HCT116 (cell line): Measurements from ENCODE around the gene AKAP12. TPM values are rescaled to one million over a fixed set of nuclear protein-coding genes. Genes with fewer than 3 reads are reported as not detected.

Source experiments
- ATAC-seq: fragments of 200-7000 bp; cut with Tn5 transposase; 2 replicates; pipeline ENCODE4 v1.9.1; 2020; ENCODE audit warnings: mild to moderate bottlenecking, moderate library complexity
- BruUV-seq: library from RNA; stranded (reverse); fragments of 400-500 nt; replicated peaks from 2 replicates; lab custom pipeline; 2021; lab: Mats Ljungman, UMichigan
- CTCF ChIA-PET: fragments of 300-600 bp; sonication (Branson Sonifier 250); formaldehyde crosslinking; loops from one replicate; lab custom pipeline; 2021; ENCODE audit warnings: antibody characterized with exemption; lab: Charles Lee
- POLR2A ChIA-PET: fragments of 300-600, 350-600 bp; sonication (Branson Sonifier 250); formaldehyde crosslinking; loops from one replicate; lab custom pipeline; 2021; ENCODE audit warnings: antibody characterized with exemption; lab: Charles Lee
- RAD21 ChIA-PET, 2 experiments: fragments of 300-600 bp; sonication (Branson Sonifier 250); formaldehyde crosslinking; loops; one replicate each; lab custom pipeline; 2023; ENCODE audit warnings: low total read pairs in 2 of 2; ENCODE audit not compliant: uncharacterized antibody in 2 of 2, unreplicated experiment in 2 of 2, low non-redundant PET in 1 of 2; lab: Charles Lee
- DNase-seq: peaks from one replicate; pipeline ENCODE4 v3.0.0-alpha.2; 2010; ENCODE audit warnings: low read depth, low spot score
- H2AFZ ChIP-seq: fragments of 200-600 bp; shearing (Covaris generic), sonication (generic); 2 replicates; pipeline ENCODE4 v1.6.1; 2017; ENCODE audit warnings: low read depth, mixed run types, mixed read lengths, antibody characterized with exemption, low read length; ENCODE audit not compliant: poor library complexity, severe bottlenecking
- H3K27ac ChIP-seq: 2 replicates; pipeline ENCODE4 v1.5.1; 2012; ENCODE audit warnings: low read depth, low read length
- H3K27me3 ChIP-seq: fragments of 200-600 bp; sonication (generic); 2 replicates; pipeline ENCODE4 v1.6.1; 2016; ENCODE audit warnings: mixed run types, low read length, mixed read lengths; ENCODE audit not compliant: insufficient read depth
- H3K36me3 ChIP-seq, 2 experiments: fragments of 200-500 bp in 1 of 2; fragments of 200-600 bp in 1 of 2; sonication (Bioruptor generic) in 1 of 2; sonication (generic) in 1 of 2; 2 replicates each; pipeline versions ENCODE4 v1.5.1 to v1.6.1; 2014 to 2016; ENCODE audit warnings: low read length in 2 of 2, inconsistent platforms in 1 of 2, mixed read lengths in 1 of 2, mixed run types in 1 of 2; ENCODE audit not compliant: insufficient read depth in 2 of 2, control insufficient read depth in 1 of 2
- H3K4me1 ChIP-seq, 2 experiments: fragments of 200-600 bp in 1 of 2; sonication (generic) in 1 of 2; 2 replicates each; pipeline versions ENCODE4 v1.5.1 to v1.6.1; 2012 to 2017; ENCODE audit warnings: low read length in 2 of 2, inconsistent platforms in 1 of 2, mild to moderate bottlenecking in 1 of 2, mixed read lengths in 1 of 2, mixed run types in 1 of 2, moderate library complexity in 1 of 2; ENCODE audit not compliant: insufficient read depth in 2 of 2, control insufficient read depth in 1 of 2
- H3K4me2 ChIP-seq: fragments of 200-600 bp; sonication (generic); 2 replicates; pipeline ENCODE4 v1.6.1; 2017; ENCODE audit warnings: mixed run types, low read length, mixed read lengths
- H3K4me3 ChIP-seq, 2 experiments: fragments of 200-600 bp in 1 of 2; sonication (generic) in 1 of 2; replicated peaks in 1 of 2; 2 replicates each; pipeline ENCODE4 v1.5.1; 2011 to 2016; ENCODE audit warnings: low read length in 2 of 2, control low read depth in 1 of 2, low read depth in 1 of 2, mild to moderate bottlenecking in 1 of 2, mixed read lengths in 1 of 2, mixed run types in 1 of 2
- H3K79me2 ChIP-seq: fragments of 200-600 bp; sonication (generic); 2 replicates; pipeline ENCODE4 v1.6.1; 2017; ENCODE audit warnings: mild to moderate bottlenecking, mixed run types, low read length, moderate library complexity, mixed read lengths; ENCODE audit not compliant: insufficient read depth
- H3K9ac ChIP-seq: fragments of 200-600 bp; sonication (generic); 2 replicates; pipeline ENCODE4 v1.6.1; 2016; ENCODE audit warnings: low read length, mixed read lengths
- H3K9me2 ChIP-seq: fragments of 200-600 bp; sonication (generic), shearing (Covaris generic); 2 replicates; pipeline ENCODE4 v1.6.1; 2017; ENCODE audit warnings: mixed run types, mild to moderate bottlenecking, moderate library complexity; ENCODE audit not compliant: insufficient read depth
- H3K9me3 ChIP-seq, 2 experiments: fragments of 200-500 bp in 1 of 2; fragments of 200-600 bp in 1 of 2; sonication (Bioruptor generic) in 1 of 2; sonication (generic) in 1 of 2; 2 replicates each; pipeline ENCODE4 v1.6.1; 2014 to 2017; ENCODE audit warnings: low read length in 2 of 2, mixed read lengths in 2 of 2, inconsistent platforms in 1 of 2, low read depth in 1 of 2, mild to moderate bottlenecking in 1 of 2, mixed run types in 1 of 2, moderate library complexity in 1 of 2; ENCODE audit not compliant: control insufficient read depth in 1 of 2, insufficient read depth in 1 of 2
- H4K20me1 ChIP-seq: fragments of 200-600 bp; sonication (generic), shearing (Covaris generic); 2 replicates; pipeline ENCODE4 v1.6.1; 2017; ENCODE audit warnings: mixed run types, mild to moderate bottlenecking, moderate library complexity; ENCODE audit not compliant: insufficient read depth
- CBX3 ChIP-seq: IDR thresholded peaks from 2 replicates; pipeline ENCODE4 v1.6.1; 2012; ENCODE audit warnings: low read depth
- CEBPB ChIP-seq: IDR thresholded peaks from 2 replicates; pipeline ENCODE4 v1.6.1; 2012; ENCODE audit warnings: low read depth
- EGR1 ChIP-seq: IDR thresholded peaks from 2 replicates; pipeline ENCODE4 v1.6.1; 2012; ENCODE audit warnings: low read depth
- ELF1 ChIP-seq: IDR thresholded peaks from 2 replicates; pipeline ENCODE4 v1.6.1; 2012; ENCODE audit warnings: low read depth, borderline replicate concordance
- EZH2 ChIP-seq: fragments of 200-600 bp; sonication (generic); IDR thresholded peaks from 2 replicates; pipeline ENCODE4 v1.6.1; 2017; ENCODE audit warnings: antibody characterized with exemption, mixed run types
- EZH2phosphoT487 ChIP-seq: fragments of 200-600 bp; IDR thresholded peaks from 2 replicates; pipeline ENCODE4 v1.6.1; 2018; ENCODE audit warnings: antibody characterized with exemption, borderline replicate concordance
- FOSL1 ChIP-seq: IDR thresholded peaks from 2 replicates; pipeline ENCODE4 v1.6.1; 2012; ENCODE audit warnings: low read depth
- JUND ChIP-seq: IDR thresholded peaks from 2 replicates; pipeline ENCODE4 v1.6.1; 2012
- POLR2AphosphoS5 ChIP-seq: IDR thresholded peaks from 2 replicates; pipeline ENCODE4 v1.6.1; 2011; ENCODE audit warnings: mild to moderate bottlenecking, low read depth, low read length, moderate library complexity
- RAD21 ChIP-seq: IDR thresholded peaks from 2 replicates; pipeline ENCODE4 v1.6.1; 2012; ENCODE audit warnings: low read depth, mild to moderate bottlenecking
- SRF ChIP-seq: IDR thresholded peaks from 2 replicates; pipeline ENCODE4 v1.6.1; 2012; ENCODE audit warnings: low read depth
- TCF7L2 ChIP-seq: IDR thresholded peaks from 2 replicates; pipeline ENCODE4 v1.7.0; 2011; ENCODE audit warnings: borderline replicate concordance, inconsistent platforms; ENCODE audit not compliant: insufficient read depth, insufficient read length; ENCODE audit errors: extremely low read depth
- YY1 ChIP-seq: IDR thresholded peaks from 2 replicates; pipeline ENCODE4 v1.6.1; 2011; ENCODE audit warnings: low read length, low read depth, moderate library complexity, mild to moderate bottlenecking; ENCODE audit not compliant: insufficient replicate concordance; ENCODE audit errors: extremely low read depth
- intact Hi-C: fragments of 100-400 bp; cut with micrococcal nuclease; formaldehyde crosslinking; loops from 2 replicates; pipeline ENCODE4 v1.10.0; 2022
- total RNA-seq: library from RNA; stranded (reverse); gene quantifications from one replicate; pipeline ENCODE4 v1.2.1, GENCODE V29; 2021; ENCODE audit not compliant: unreplicated experiment
- TF ChIP-seq, protein P1 (sequence below): IDR thresholded peaks from 2 replicates; pipeline ENCODE4 v1.6.1; 2012
- TF ChIP-seq, protein P2 (sequence below): IDR thresholded peaks from 2 replicates; pipeline ENCODE4 v1.6.1; 2011; ENCODE audit warnings: mild to moderate bottlenecking, low read length, moderate library complexity; ENCODE audit not compliant: insufficient replicate concordance; ENCODE audit errors: extremely low read depth
- TF ChIP-seq, protein P3 (sequence below): IDR thresholded peaks from 2 replicates; pipeline ENCODE4 v1.6.1; 2012; ENCODE audit warnings: low read depth

The AKAP12 gene
- total RNA-seq, 1 experiment from 2014 or later: 1,220 TPM

DNA sequence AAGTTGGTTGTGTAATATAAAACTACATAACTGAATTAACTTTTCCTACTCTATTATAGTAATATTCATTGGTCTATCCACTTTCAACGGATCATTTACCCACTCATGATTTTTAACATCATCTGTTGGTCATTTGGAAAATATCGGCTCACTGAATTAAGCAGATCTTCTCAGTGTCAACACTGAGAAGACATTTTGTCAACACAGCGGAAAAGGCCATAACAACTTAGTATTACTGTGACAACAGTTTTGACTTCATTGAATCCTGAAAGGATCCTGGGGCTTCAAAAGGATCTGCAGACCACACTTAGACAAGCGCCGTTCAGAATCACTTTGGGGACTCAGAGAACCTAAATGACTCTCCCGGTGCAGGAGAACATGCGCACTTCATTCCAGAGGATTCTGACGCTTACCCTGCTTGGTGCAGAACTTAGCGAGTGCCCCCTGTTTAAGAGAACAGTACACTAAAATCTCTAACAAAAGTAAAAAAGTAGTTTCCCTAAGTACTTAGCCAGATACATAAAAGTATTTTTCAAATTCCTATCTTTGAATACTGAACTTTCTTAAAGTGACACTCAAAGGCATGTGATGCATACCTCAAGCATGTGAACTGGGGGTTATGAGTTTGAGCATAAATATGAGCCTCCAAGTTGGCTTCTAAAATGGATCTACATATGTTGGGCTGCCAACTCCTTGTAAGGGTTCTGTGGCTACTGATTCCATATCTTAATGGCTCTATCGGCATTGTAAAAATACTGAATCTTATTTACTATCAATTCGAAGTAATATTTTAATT lies 147.6 kb downstream of the AKAP12 start:
- Histone ChIP-seq H3K27me3 (no peaks in the 10 kb centered on the region), H3K79me2 (peaks cover 75% of the 10 kb centered on the region), H3K36me3 (no peaks in the 10 kb centered on the region), H3K4me2 (no peak overlapping the region), H3K9ac (no peak overlapping the region), H4K20me1 (peaks cover 3% of the 10 kb centered on the region; the same call in 1 of the 2 replicates), H3K27ac (no peak overlapping the region), H3K4me3 (no peak overlapping the region), H3K9me3 (no peaks in the 10 kb centered on the region), H3K9me2 (no peaks in the 10 kb centered on the region), H3K4me1 (peaks cover 13 to 20% of the 10 kb centered on the region in 2 experiments), H2AFZ (no peak overlapping the region)
- TF ChIP-seq POLR2AphosphoS5 (no peak), FOSL1 (no peak), ELF1 (no peak), EZH2phosphoT487 (no peak), YY1 (no peak), JUND (no peak), EGR1 (no peak), CEBPB (no peak), RAD21 (no peak), SRF (no peak), CBX3 (no peak), TCF7L2 (no peak), EZH2 (no peak)
- TF ChIP-seq, protein P1, sequence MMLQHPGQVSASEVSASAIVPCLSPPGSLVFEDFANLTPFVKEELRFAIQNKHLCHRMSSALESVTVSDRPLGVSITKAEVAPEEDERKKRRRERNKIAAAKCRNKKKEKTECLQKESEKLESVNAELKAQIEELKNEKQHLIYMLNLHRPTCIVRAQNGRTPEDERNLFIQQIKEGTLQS: no peak
- TF ChIP-seq, protein P2, sequence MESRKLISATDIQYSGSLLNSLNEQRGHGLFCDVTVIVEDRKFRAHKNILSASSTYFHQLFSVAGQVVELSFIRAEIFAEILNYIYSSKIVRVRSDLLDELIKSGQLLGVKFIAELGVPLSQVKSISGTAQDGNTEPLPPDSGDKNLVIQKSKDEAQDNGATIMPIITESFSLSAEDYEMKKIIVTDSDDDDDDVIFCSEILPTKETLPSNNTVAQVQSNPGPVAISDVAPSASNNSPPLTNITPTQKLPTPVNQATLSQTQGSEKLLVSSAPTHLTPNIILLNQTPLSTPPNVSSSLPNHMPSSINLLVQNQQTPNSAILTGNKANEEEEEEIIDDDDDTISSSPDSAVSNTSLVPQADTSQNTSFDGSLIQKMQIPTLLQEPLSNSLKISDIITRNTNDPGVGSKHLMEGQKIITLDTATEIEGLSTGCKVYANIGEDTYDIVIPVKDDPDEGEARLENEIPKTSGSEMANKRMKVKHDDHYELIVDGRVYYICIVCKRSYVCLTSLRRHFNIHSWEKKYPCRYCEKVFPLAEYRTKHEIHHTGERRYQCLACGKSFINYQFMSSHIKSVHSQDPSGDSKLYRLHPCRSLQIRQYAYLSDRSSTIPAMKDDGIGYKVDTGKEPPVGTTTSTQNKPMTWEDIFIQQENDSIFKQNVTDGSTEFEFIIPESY: no peak
- TF ChIP-seq, protein P3, sequence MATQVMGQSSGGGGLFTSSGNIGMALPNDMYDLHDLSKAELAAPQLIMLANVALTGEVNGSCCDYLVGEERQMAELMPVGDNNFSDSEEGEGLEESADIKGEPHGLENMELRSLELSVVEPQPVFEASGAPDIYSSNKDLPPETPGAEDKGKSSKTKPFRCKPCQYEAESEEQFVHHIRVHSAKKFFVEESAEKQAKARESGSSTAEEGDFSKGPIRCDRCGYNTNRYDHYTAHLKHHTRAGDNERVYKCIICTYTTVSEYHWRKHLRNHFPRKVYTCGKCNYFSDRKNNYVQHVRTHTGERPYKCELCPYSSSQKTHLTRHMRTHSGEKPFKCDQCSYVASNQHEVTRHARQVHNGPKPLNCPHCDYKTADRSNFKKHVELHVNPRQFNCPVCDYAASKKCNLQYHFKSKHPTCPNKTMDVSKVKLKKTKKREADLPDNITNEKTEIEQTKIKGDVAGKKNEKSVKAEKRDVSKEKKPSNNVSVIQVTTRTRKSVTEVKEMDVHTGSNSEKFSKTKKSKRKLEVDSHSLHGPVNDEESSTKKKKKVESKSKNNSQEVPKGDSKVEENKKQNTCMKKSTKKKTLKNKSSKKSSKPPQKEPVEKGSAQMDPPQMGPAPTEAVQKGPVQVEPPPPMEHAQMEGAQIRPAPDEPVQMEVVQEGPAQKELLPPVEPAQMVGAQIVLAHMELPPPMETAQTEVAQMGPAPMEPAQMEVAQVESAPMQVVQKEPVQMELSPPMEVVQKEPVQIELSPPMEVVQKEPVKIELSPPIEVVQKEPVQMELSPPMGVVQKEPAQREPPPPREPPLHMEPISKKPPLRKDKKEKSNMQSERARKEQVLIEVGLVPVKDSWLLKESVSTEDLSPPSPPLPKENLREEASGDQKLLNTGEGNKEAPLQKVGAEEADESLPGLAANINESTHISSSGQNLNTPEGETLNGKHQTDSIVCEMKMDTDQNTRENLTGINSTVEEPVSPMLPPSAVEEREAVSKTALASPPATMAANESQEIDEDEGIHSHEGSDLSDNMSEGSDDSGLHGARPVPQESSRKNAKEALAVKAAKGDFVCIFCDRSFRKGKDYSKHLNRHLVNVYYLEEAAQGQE: no peak
- ChIA-PET POLR2A (no interaction called here), CTCF (no interaction called here), RAD21 (no interaction called here)
- no peak for DNase-seq
- intact Hi-C loops: no loop called here
- no TSS peak for BruUV-seq
- no peak for ATAC-seq
